NK-92 (cell line): ENCODE results near the gene RREB1.

Source experiments
- DNase-seq: peaks from one replicate; lab custom pipeline; 2025; ENCODE audit not compliant: unreplicated experiment; lab: John Stamatoyannopoulos, UW

RREB1 gene

DNA sequence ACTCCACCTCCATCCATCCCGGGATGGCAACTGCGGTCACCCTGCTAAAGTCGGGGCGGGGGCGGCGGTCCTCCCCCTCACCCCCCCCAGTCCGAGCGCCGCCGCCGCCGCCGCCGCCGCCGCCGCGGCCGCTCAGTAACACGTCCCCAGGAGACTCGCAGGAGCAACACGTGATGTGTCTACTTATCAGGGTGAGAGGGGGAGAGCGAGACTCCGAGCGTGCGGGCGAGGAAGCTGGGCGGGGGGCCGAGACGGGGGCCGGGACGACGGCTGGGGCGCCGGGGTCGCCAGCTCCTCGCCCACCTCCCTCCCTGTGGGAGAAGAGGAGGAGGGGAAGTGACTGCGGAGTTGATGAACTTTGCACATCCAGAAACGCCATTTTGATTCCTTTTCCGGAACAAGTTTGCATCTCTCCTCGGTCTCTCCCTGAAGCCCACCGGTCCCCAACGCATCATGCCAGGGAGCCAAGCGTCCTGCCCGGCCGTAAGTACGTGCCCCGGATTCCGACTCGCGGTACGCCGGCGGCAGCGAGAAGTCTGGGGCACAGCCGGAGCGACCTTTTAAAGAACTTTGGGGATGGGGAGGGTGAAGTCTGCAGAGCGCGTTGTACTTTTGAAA lies at the start of gene RREB1:
Gene RREB1, plus strand, starts transcription at position 384 of the 618 bp plus-strand sequence. CDS start 73,951 bp downstream, outside the sequence.
- no peak for DNase-seq

GRCh38 chr6:7058250-7058923 lies 49.4 kb upstream of the RREB1 start:
- no peak for DNase-seq

DNA sequence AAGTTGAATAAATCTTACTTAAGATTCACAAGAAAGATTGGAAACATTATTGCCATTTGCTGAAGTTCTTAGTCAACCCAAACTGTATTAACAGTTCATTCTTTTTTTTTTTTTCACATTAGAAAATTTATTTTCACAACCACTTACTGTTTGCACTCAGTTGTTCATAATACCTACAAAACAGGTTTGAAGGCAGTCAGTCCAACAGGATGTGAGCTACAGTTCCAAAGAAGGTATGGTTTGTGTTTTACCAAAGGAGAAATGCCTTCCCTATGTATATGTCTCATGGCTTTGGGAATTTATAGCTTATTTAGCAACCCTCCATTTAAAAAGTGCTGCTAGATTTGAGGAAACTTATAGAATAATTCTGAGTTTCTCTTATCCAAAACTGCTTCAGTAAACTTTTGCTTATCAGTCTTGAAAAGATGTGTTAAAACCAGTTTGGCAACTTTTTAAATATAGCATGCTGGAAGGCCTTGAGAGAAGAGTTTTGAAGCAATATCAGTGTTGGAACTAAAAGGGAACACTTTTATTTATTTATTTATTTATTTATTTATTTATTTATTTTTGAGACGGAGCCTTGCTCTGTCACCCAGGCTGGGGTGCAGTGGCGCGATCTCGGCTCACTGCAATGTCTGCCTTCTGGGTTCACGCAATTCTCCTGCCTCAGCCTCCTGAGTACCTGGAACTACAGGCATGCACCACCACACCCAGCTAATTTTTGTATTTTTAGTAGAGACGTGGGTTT lies 46.8 kb upstream of the RREB1 start:
- DNase-seq: no peak

GRCh38 chr6:7062451-7063162 lies 45.2 kb upstream of the RREB1 start:
- DNase-seq: no peak

GRCh38 chr6:7067305-7067704 lies 40.5 kb upstream of the RREB1 start:
- DNase-seq: no peak

DNA sequence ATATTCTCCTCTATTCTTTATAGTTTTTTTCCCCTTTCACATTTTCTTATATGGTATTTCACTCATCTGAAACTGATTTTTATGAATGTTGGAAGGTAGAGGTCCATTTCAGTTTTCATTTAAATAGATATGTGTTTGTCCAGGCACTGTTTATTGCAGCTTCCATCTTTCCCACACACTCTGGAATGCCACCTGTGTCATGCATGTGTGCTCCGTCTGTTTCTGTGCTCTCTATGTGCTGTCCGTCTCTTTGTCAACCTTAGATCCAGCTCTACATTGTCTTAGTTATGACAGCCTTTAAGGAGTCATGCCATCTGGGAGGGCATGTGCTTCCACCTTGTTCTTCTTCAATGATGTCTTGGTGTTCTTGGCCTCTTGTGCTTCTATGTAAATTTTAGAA lies 36.4 kb upstream of the RREB1 start:
- DNase-seq: no peak

DNA sequence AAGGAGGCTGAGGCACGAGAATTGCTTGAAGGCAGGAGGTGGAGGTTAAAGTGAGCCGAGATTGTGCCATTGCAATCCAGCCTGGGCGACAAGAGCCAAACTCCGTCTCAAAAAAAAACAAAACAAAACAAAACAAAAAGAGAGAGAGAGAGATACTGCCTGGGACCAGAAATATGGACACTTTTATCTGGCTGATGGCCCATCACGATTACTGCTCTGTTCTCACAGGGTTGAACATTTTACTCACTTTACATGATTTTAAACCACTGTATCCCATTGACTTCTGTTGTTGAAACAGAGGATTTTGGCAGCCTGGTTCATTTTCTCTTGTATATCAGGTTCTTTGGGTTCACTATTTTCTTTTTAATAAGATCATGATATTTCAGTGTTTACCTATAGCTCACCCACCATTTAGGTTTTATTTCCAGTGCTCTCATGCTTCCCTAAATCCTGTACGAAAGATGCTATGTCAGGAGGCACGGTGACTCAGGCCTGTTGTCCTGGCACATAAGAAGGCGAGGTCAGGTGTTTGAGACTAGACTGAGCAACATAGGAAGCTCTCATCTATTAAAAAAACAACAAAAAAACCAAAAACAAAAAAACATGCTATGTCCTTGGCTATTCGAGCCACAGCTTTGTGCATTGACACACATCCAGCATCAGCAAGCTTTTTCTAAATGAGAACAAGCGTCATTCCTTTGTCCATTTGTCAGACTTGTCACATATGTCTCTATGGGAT lies 34.5 kb upstream of the RREB1 start:
- DNase-seq: no peak

- DNase-seq: no peak
Observed at GRCh38 chr6:7073821-7074525, 33.8 kb upstream of the RREB1 start.

DNA sequence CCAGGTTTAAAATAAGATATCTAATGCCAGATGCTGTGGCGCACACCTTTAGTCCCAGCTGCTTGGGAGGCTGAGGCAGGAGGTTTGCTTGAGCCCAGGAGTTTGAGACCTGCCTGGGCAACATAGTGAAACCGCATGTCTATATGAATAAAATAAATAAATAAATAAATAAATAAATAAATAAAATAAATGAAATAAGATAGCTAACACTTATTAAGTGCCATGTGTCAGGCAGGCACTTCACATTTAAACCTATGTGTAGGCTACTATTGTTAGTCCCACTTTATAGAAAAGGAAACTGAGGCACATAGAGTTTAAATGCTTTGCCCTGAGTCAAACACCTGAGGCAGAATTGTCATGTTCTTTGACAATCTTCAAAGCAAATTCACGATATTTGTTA lies 32.9 kb upstream of the RREB1 start:
- no peak for DNase-seq

GRCh38 chr6:7075341-7076000 lies 32.3 kb upstream of the RREB1 start:
- no peak for DNase-seq

DNA sequence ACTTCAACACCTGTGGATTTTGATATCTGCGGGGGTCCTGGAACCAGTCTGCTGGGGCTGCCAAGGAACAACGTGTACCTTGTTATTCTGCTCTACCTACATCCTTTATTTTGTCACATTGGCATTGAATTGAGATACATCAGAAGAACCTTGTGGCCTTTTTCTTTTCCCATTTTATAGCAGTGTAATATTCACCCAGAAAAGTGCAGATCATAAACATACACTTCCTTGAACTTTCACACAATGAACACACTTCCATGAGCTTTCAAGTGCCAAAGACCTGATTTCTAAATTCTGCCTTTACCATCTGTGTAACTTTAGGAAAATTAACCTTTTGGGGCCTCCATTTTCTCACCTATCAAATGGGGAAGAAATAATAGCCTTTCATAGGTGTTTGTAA lies 29.9 kb upstream of the RREB1 start:
- DNase-seq: no peak

DNA sequence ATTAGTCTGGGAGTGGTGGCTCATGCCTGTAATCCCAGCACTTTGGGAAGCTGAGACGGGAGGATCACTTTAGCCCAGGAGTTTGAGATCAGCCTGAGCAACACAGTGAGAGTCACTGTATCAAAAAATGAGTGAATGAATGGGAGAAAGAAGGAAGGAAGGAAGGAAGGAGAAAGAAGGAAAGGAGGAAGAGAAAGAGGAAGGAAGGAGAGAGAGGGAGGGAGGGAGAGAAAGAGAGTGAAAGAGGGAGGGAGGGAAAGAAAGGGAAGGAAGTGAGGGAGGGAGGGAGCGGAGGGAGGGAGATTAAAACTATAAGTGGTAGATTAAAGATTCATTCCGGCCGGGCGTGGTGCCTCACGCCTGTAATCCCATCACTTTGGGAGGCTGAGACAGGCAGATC lies 28.9 kb upstream of the RREB1 start:
- DNase-seq: no peak

DNA sequence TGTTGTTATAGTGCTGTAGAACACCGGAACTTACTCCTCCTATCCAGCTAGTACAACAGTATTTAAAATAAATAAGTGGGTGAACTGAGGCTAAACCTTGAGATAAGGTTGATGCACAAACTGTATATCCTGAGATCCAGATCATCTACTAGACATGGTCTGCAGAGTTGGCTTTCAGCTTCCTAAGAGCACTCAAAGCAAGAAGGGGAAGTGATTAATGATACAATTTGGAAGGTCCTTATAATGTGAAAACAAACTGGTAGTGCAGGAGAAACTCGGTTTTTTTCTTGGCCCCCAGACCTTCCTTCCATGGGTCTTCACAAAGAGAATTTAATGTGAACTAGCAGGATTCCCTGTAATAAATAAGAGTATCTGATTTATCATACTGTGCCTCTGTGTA lies 27.4 kb upstream of the RREB1 start:
- DNase-seq: no peak

DNA sequence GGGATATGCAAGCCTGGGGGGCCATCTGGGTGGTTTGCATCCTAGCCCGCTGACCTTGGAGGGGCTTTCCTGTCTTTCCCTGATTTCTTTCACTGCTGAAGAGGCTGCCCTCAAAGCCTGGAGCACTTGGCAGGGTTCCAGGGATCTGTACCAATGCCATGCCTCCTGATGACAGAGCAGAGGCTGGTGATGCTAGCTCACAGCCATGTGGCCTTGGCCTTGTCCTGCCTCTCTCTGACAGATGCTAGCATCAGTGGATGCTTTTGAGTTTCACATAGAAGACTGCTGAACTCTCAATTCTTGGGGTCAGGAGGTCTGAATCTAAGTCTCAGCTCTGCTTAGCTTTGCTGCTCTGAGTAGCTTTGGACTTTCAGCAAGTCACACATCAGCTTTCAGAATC lies 21.9 kb upstream of the RREB1 start:
- no peak for DNase-seq

DNA sequence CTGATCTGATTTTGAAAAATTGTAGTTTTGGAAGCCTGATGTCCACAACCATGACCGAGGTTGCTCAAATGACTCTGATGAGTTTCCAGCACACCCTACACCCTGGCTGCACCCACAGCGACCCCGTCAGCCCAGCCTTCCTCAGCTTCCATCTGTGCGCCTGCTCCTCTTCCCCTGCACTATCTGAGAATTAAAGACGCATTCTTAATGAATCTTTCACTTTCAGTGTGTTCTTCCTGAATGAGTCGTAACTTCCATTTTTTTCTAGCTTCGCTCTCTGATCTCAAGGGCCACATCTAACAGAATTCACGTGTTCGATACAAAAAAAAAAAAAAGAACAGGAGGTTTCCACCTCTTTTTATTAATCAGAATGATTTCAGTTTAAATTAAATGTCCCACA lies 21.3 kb upstream of the RREB1 start:
- no peak for DNase-seq

DNA sequence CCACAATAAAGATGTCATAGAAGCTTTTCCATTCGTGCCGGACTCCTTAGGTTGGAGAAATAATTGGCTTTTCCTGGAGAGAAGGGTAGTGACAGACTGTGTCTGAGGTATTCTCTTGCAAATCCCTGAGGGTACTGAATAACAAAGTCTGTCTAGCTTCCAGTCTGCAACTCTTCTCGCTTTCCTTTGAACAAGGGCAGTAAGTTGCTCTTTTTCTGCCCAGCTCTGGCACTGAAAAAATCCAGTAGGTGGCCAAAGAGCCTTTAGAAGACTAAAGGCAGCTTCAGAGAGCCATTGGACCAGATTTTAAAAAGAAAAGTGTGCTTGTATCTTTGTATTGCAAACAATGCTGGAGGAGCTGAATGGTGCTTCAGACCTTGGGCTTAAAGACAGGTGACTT lies 20.7 kb upstream of the RREB1 start:
- no peak for DNase-seq

DNA sequence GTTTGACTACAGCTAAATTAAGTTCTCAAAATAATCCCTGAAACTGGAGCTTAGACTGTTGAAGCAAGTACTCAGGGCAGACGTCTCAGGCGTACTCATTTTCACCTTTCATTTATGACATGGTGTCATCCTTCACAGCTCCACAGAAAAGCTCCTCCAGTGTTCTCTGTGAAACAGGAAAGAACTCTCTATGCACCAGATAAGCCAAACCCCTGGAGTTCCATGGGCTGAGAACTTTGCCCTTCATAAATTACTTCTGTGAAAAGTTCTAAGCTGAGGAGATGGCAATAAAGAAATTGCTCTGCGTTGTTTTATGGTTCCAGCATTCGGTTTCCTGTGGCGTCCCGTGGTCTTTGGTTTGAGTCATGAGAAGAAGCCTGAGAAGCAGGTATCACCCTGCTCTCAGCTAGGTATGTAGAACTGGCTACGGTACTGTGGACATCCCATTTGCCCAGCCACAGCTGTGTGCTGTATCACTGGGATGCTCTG lies 20.2 kb upstream of the RREB1 start:
- DNase-seq: no peak

GRCh38 chr6:7088076-7088742 lies 19.6 kb upstream of the RREB1 start:
- DNase-seq: no peak

- no peak for DNase-seq
Observed at GRCh38 chr6:7098993-7099392, 8.8 kb upstream of the RREB1 start.
